Activated CD8-positive, alpha-beta memory T cell treated with anti-CD3 and anti-CD28 coated beads for 24 hours (primary cell): ENCODE measurements around the gene EYA4.

Experiments used
- DNase-seq: peaks from one replicate; pipeline ENCODE4 v3.0.0-alpha.2; 2020

EYA4 gene

GRCh38 chr6:133242637-133243585, 1.8 kb downstream of the EYA4 start:
- no peak for DNase-seq

GRCh38 chr6:133243723-133244305, 2.7 kb downstream of the EYA4 start:
- DNase-seq: no peak

GRCh38 chr6:133244519-133244918, 3.4 kb downstream of the EYA4 start:
- no peak for DNase-seq

GRCh38 chr6:133245007-133245406, 3.9 kb downstream of the EYA4 start:
- no peak for DNase-seq

GRCh38 chr6:133245422-133245903, 4.3 kb downstream of the EYA4 start:
- DNase-seq: no peak

- DNase-seq: no peak
Measured at GRCh38 chr6:133247581-133247980, 6.4 kb downstream of the EYA4 start.

- no peak for DNase-seq
Measured at GRCh38 chr6:133248241-133249001, 7.3 kb downstream of the EYA4 start.

GRCh38 chr6:133251688-133252087, 10.5 kb downstream of the EYA4 start:
- DNase-seq: no peak

- DNase-seq: no peak
Measured at GRCh38 chr6:133254552-133255228, 13.5 kb downstream of the EYA4 start.

GRCh38 chr6:133257545-133258105, 16.5 kb downstream of the EYA4 start:
- DNase-seq: no peak

GRCh38 chr6:133259561-133259960, 18.4 kb downstream of the EYA4 start:
- no peak for DNase-seq

GRCh38 chr6:133262804-133263203, 21.6 kb downstream of the EYA4 start:
- no peak for DNase-seq

- DNase-seq: no peak
Measured at GRCh38 chr6:133265066-133265465, 23.9 kb downstream of the EYA4 start.

GRCh38 chr6:133266186-133266585, 25.0 kb downstream of the EYA4 start:
- DNase-seq: no peak

GRCh38 chr6:133268621-133269020, 27.5 kb downstream of the EYA4 start:
- no peak for DNase-seq

GRCh38 chr6:133274813-133275212, 33.7 kb downstream of the EYA4 start:
- DNase-seq: no peak

- no peak for DNase-seq
Measured at GRCh38 chr6:133275213-133275612, 34.1 kb downstream of the EYA4 start.

GRCh38 chr6:133277228-133277899, 36.2 kb downstream of the EYA4 start:
- DNase-seq: no peak

GRCh38 chr6:133277900-133278545, 36.9 kb downstream of the EYA4 start:
- no peak for DNase-seq

- DNase-seq: no peak
Measured at GRCh38 chr6:133286765-133287164, 45.6 kb downstream of the EYA4 start.

GRCh38 chr6:133288662-133289061, 47.5 kb downstream of the EYA4 start:
- no peak for DNase-seq
